ENCODE measurements around the gene SELENBP1. TPM values are rescaled to one million over a fixed set of nuclear protein-coding genes. Genes with fewer than 3 reads are reported as not detected.

The SELENBP1 gene
- total RNA-seq, 1 experiment from 2014 or later, result 11.6 TPM

DNA sequence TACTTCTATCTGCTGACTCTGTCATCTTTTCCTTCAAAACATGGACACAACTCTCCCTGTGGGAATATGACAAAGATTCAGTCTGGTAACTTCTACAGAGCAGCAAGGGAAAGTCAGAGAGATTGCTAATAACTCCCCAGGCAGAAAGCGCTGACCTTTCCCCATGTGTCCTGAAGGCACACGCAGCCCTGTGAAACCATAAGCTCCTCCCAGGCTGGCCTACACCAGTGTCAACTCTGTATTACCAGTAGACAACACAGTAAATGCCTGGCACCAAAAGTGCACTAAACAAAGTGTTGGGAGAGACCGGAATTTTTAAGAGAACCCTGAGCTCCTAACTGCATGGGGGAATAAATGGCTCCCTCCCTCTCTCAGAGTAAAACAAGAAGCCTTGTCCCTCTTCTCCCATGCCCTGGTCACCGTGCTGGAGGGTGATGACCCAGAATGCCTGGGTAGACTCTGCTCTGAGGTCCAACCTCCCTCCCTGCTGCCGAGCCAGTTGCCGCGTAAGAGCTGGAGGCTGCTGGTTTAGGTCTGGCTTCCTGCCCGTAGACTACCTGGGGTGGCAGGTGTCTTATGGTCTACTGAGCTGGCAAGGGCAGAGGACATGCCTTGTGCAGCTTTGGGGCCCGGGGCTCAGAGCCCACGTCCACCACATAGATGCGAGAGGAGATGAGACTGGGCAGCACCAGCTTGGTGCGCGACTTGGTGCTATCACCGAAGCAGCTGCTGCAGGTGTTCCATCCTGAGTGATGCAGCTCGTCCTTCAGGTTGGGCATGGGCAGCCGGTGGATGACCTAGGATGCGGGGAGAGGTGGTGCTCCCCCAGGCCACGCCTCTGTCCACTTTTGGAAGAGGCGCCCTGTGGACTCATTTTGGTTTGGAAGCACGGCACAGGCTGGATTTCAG lies 3.9 kb downstream of the SELENBP1 start:
- no peak for DNase-seq (ENCODE audit: unreplicated experiment)
- Mint-ChIP-seq H3K4me1 (ENCODE audit: insufficient read depth, unreplicated experiment) (peaks cover 25% of the 10 kb centered on the region), H3K9me3 (ENCODE audit: unreplicated experiment) (peaks cover 2% of the 10 kb centered on the region), H3K36me3 (ENCODE audit: insufficient read depth, unreplicated experiment) (peaks cover 11% of the 10 kb centered on the region), H3K27ac (ENCODE audit: low read depth, unreplicated experiment) (no peak overlapping the region), H3K4me3 (ENCODE audit: unreplicated experiment) (no peak overlapping the region), H3K27me3 (ENCODE audit: insufficient read depth, unreplicated experiment) (no peaks in the 10 kb centered on the region)
- no TSS peak for BruUV-seq (replicated peaks)
- TF ChIP-seq, protein P1, sequence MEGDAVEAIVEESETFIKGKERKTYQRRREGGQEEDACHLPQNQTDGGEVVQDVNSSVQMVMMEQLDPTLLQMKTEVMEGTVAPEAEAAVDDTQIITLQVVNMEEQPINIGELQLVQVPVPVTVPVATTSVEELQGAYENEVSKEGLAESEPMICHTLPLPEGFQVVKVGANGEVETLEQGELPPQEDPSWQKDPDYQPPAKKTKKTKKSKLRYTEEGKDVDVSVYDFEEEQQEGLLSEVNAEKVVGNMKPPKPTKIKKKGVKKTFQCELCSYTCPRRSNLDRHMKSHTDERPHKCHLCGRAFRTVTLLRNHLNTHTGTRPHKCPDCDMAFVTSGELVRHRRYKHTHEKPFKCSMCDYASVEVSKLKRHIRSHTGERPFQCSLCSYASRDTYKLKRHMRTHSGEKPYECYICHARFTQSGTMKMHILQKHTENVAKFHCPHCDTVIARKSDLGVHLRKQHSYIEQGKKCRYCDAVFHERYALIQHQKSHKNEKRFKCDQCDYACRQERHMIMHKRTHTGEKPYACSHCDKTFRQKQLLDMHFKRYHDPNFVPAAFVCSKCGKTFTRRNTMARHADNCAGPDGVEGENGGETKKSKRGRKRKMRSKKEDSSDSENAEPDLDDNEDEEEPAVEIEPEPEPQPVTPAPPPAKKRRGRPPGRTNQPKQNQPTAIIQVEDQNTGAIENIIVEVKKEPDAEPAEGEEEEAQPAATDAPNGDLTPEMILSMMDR (IDR thresholded peaks at IDR 0.05; ENCODE audit: unreplicated experiment), result no peak
- ChIA-PET POLR2A (interaction anchor here (0.6 to 1.8 kb wide), 6 partner anchors 10 to 41 kb away, joined by 3 to 10 read pairs (median 4); partner anchors contain the start of gene PSMB4), CTCF (interaction anchor here (0.9 to 4.4 kb wide), 5 partner anchors 16 to 59 kb away, joined by 3 to 28 read pairs (median 5); no protein-coding TSS in a partner anchor)
- intact Hi-C loops (cut with micrococcal nuclease), result no loop called here

DNA sequence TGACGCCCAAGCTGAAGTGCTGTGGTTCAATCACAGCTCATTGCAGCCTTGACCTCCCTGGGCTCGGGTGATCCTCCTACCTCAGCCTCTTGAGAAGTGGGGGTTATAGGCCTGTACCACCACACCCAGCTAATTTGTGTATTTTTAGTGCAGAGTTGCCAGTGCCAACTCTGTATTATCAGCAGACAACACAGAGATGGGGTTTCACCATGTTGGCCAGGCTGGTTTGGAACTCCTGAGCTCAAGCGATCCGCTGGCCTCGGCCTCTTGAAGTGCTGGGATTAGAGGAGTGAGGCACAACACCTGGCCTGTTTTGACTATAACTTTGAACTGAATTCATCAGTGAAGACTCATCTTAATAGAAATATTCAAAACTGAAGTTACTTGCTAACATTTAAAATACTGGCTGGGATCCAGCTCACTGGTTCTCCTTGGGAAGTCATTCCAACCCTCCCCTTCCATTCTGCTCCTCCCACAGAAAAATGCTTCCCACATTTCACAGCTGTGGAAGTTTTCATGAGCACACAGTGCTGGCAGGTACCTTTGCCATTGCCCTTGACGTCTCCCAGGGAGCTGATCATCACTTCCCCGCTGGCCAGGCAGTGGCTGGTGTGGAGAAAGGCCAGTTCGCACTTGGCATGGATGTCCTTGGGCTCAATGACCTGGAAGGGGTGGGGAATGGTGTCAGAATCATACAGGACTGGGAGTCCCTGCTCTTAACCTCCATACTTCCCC lies 4.7 kb downstream of the SELENBP1 start:
- TF ChIP-seq, protein P1 (IDR thresholded peaks at IDR 0.05; ENCODE audit: unreplicated experiment), result no peak
- Mint-ChIP-seq H3K36me3 (ENCODE audit: insufficient read depth, unreplicated experiment) (peaks cover 18% of the 10 kb centered on the region), H3K4me3 (ENCODE audit: unreplicated experiment) (no peak overlapping the region), H3K4me1 (ENCODE audit: insufficient read depth, unreplicated experiment) (peaks cover 19% of the 10 kb centered on the region), H3K27ac (ENCODE audit: low read depth, unreplicated experiment) (no peak overlapping the region), H3K9me3 (ENCODE audit: unreplicated experiment) (peaks cover 8% of the 10 kb centered on the region), H3K27me3 (ENCODE audit: insufficient read depth, unreplicated experiment) (no peaks in the 10 kb centered on the region)
- intact Hi-C loops (cut with micrococcal nuclease), result no loop called here
- ChIA-PET POLR2A (interaction anchor here (0.6 to 1.8 kb wide), 6 partner anchors 10 to 75 kb away, joined by 3 to 10 read pairs (median 4); partner anchors contain the start of gene PSMB4), CTCF (interaction anchor here (0.6 to 1.6 kb wide), 2 partner anchors 27 kb away, joined by 3 to 8 read pairs; no protein-coding TSS in a partner anchor)
- no peak for DNase-seq (ENCODE audit: unreplicated experiment)
- no TSS peak for BruUV-seq (replicated peaks)

DNA sequence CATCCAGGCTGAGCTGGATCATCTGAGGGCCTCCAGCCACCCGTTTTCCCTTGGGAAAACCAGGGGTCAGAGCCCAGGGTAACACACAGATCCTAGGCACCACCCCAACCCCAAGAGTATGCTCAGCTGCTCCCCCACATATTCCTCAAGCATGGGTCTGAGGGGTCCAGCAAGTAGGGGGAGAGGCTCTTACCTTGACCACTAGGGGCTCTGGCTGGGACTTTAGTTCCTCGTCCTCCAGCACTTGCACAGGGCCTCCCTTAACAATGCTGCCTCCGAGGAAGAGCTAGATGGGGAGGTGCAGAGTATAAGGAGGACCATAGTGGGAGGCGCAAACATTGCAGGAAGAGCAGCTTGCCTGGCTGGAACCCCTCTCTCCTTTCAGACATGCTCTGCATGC lies 7.5 kb downstream of the SELENBP1 start:
- peaks cover 17% of the 10 kb centered on the region for H3K9me3 Mint-ChIP-seq (ENCODE audit: unreplicated experiment)
- no peak overlapping the region for H3K27ac Mint-ChIP-seq (ENCODE audit: low read depth, unreplicated experiment)
- peaks cover 28% of the 10 kb centered on the region for H3K36me3 Mint-ChIP-seq (ENCODE audit: insufficient read depth, unreplicated experiment)
- CTCF ChIA-PET, result interaction anchor here (0.5 to 1.6 kb wide), 3 partner anchors 12 to 24 kb away, joined by 3 to 6 read pairs (median 3); no protein-coding TSS in a partner anchor
- no peaks in the 10 kb centered on the region for H3K4me1 Mint-ChIP-seq (ENCODE audit: insufficient read depth, unreplicated experiment)
- no peak for DNase-seq (ENCODE audit: unreplicated experiment)
- intact Hi-C loops (cut with micrococcal nuclease), result no loop called here
- TF ChIP-seq, protein P1 (IDR thresholded peaks at IDR 0.05; ENCODE audit: unreplicated experiment), result no peak
- no peaks in the 10 kb centered on the region for H3K27me3 Mint-ChIP-seq (ENCODE audit: insufficient read depth, unreplicated experiment)
- POLR2A ChIA-PET, result interaction anchor here (0.7 to 1.7 kb wide), 2 partner anchors 7 to 15 kb away, joined by 3 to 4 read pairs; partner anchors contain the start of gene SELENBP1
- H3K4me3 Mint-ChIP-seq (ENCODE audit: unreplicated experiment), result no peak overlapping the region
- BruUV-seq (replicated peaks), result no TSS peak

All from MCF 10A (cell line).